Activated CD8-positive, alpha-beta T cell treated with anti-CD3 and anti-CD28 coated beads, Interleukin-2, amount 10 ng/mL, durations not matched to agents 7 days and 5 days (primary cell): ENCODE results near the gene C2CD4D. TPM values are rescaled to one million over a fixed set of nuclear protein-coding genes. Genes with fewer than 3 reads are reported as not detected.
A peak's percentile ranks its signal among the peaks of the same experiment; 100 is the strongest.

Experiments used
- ATAC-seq: fragments of 150-1000 bp; cut with Tn5 transposase; one replicate; pipeline ENCODE4 v1.10.0; 2021; ENCODE audit warnings: moderate library complexity
- CTCF ChIA-PET: fragments of 350-600 bp; sonication (Branson Sonifier 250); formaldehyde crosslinking; loops from one replicate; lab custom pipeline; 2021; ENCODE audit warnings: antibody characterized with exemption; lab: Charles Lee
- POLR2A ChIA-PET: fragments of 350-600 bp; sonication (Branson Sonifier 250); formaldehyde crosslinking; loops from one replicate; lab custom pipeline; 2021; ENCODE audit warnings: antibody characterized with exemption; lab: Charles Lee
- DNase-seq: peaks from one replicate; pipeline ENCODE4 v3.0.0-alpha.2; 2020
- H3K27ac Mint-ChIP-seq: one replicate; pipeline ENCODE4 v1.8.0; 2021; ENCODE audit warnings: mild to moderate bottlenecking, mixed read lengths
- H3K27me3 Mint-ChIP-seq: one replicate; pipeline ENCODE4 v1.8.0; 2021; ENCODE audit warnings: low read depth, mixed read lengths
- H3K36me3 Mint-ChIP-seq: one replicate; pipeline ENCODE4 v1.8.0; 2021; ENCODE audit warnings: low read depth, mixed read lengths
- H3K4me1 Mint-ChIP-seq: one replicate; pipeline ENCODE4 v1.8.0; 2021; ENCODE audit warnings: low read depth, mixed read lengths
- H3K4me3 Mint-ChIP-seq: one replicate; pipeline ENCODE4 v1.8.0; 2021; ENCODE audit warnings: mild to moderate bottlenecking, mixed read lengths
- H3K9me3 Mint-ChIP-seq: one replicate; pipeline ENCODE4 v1.8.0; 2022; ENCODE audit warnings: mixed read lengths; ENCODE audit not compliant: insufficient read depth
- total RNA-seq, 2 experiments: library from RNA; stranded (reverse); gene quantifications; one replicate each; pipeline ENCODE4 v1.2.3, GENCODE V29; 2021

Gene C2CD4D
- total RNA-seq, 2 experiments from 2014 or later, result 0.23 to 0.26 TPM

- ChIA-PET POLR2A (no interaction called here), CTCF (interaction anchor here (0.7 to 2.0 kb wide), 4 partner anchors 70 to 240 kb away, joined by 3 to 12 read pairs (median 6); partner anchors contain the start of gene MRPL9)
- DNase-seq, result no peak
- H3K9me3 Mint-ChIP-seq, result no peaks in the 10 kb centered on the region
- H3K27me3 Mint-ChIP-seq, result peaks cover 3% of the 10 kb centered on the region
- ATAC-seq, result no peak
- no peak overlapping the region for H3K27ac Mint-ChIP-seq
- H3K4me1 Mint-ChIP-seq, result peaks cover 83% of the 10 kb centered on the region
- H3K36me3 Mint-ChIP-seq, result no peaks in the 10 kb centered on the region
- no peak overlapping the region for H3K4me3 Mint-ChIP-seq
Measured at GRCh38 chr1:151833172-151833900, 6.3 kb downstream of the C2CD4D start.

GRCh38 chr1:151832318-151832980 lies 7.2 kb downstream of the C2CD4D start:
- DNase-seq (no peak), ATAC-seq (no peak)
- Mint-ChIP-seq H3K27ac (peak overlapping the region; percentile 20), H3K9me3 (no peaks in the 10 kb centered on the region), H3K36me3 (no peaks in the 10 kb centered on the region), H3K4me1 (peaks cover 85% of the 10 kb centered on the region), H3K27me3 (no peaks in the 10 kb centered on the region), H3K4me3 (no peak overlapping the region)
- CTCF ChIA-PET, result interaction anchor here (0.7 kb wide), 1 partner anchor 239 kb away, joined by 3 read pairs; no protein-coding TSS in a partner anchor
- POLR2A ChIA-PET, result no interaction called here

GRCh38 chr1:151831605-151832004 lies 8.0 kb downstream of the C2CD4D start, which contains the start of gene RORC:
Gene RORC (minus strand): TSS chr1:151831802. CDS start chr1:151831764, 38 bp downstream.
- H3K4me3 Mint-ChIP-seq, result no peak within 1 kb of the TSS
- H3K9me3 Mint-ChIP-seq, result no peaks in the 10 kb centered on the region
- ATAC-seq, result no peak
- H3K27me3 Mint-ChIP-seq, result no peaks in the 10 kb centered on the region
- H3K36me3 Mint-ChIP-seq, result no peaks in the 10 kb centered on the region
- ChIA-PET POLR2A (interaction anchor here (0.8 to 1.0 kb wide), 2 partner anchors 17 to 69 kb away, joined by 3 read pairs; partner anchors contain the start of gene MRPL9), CTCF (interaction anchor here (1.5 kb wide), 1 partner anchor 42 kb away, joined by 6 read pairs; the partner anchor contains the start of gene TDRKH)
- DNase-seq, result no peak
- H3K27ac Mint-ChIP-seq, result peak within 1 kb of the TSS; percentile 66
- H3K4me1 Mint-ChIP-seq, result peaks cover 80% of the 10 kb centered on the region

GRCh38 chr1:151831256-151831591 lies 8.4 kb downstream of the C2CD4D start:
- ATAC-seq, result no peak
- ChIA-PET POLR2A (interaction anchor here (0.8 to 4.0 kb wide), 3 partner anchors 8 to 68 kb away, joined by 3 to 17 read pairs (median 3); partner anchors contain the start of genes C2CD4D and MRPL9), CTCF (interaction anchor here (1.0 to 1.5 kb wide), 4 partner anchors 9 to 74 kb away, joined by 3 to 7 read pairs (median 5); partner anchors contain the start of genes C2CD4D and TDRKH)
- H3K27ac Mint-ChIP-seq, result peak overlapping the region; percentile 66
- DNase-seq, result no peak
- H3K27me3 Mint-ChIP-seq, result no peaks in the 10 kb centered on the region
- H3K9me3 Mint-ChIP-seq, result no peaks in the 10 kb centered on the region
- H3K4me1 Mint-ChIP-seq, result peaks cover 80% of the 10 kb centered on the region
- no peaks in the 10 kb centered on the region for H3K36me3 Mint-ChIP-seq
- no peak overlapping the region for H3K4me3 Mint-ChIP-seq

GRCh38 chr1:151830055-151830454 lies 9.6 kb downstream of the C2CD4D start:
- ChIA-PET CTCF (interaction anchor here (0.6 to 1.5 kb wide), 6 partner anchors 10 to 67 kb away, joined by 3 to 7 read pairs (median 4); partner anchors contain the start of genes C2CD4D, MRPL9 and TDRKH), POLR2A (interaction anchor here (4.0 kb wide), 1 partner anchor 9 kb away, joined by 17 read pairs; the partner anchor contains the start of gene C2CD4D)
- H3K27ac Mint-ChIP-seq, result peak overlapping the region; percentile 76
- DNase-seq (no peak), ATAC-seq (no peak)
- no peak overlapping the region for H3K4me3 Mint-ChIP-seq
- no peaks in the 10 kb centered on the region for H3K9me3 Mint-ChIP-seq
- peaks cover under 1% of the 10 kb centered on the region for H3K27me3 Mint-ChIP-seq
- peaks cover 77% of the 10 kb centered on the region for H3K4me1 Mint-ChIP-seq
- H3K36me3 Mint-ChIP-seq, result no peaks in the 10 kb centered on the region

- ATAC-seq, result no peak
- peaks cover 2% of the 10 kb centered on the region for H3K27me3 Mint-ChIP-seq
- H3K4me1 Mint-ChIP-seq, result peaks cover 72% of the 10 kb centered on the region
- peak overlapping the region; percentile 4 for H3K4me3 Mint-ChIP-seq
- CTCF ChIA-PET, result interaction anchor here (0.9 to 1.4 kb wide), 3 partner anchors 23 to 95 kb away, joined by 3 to 4 read pairs (median 4); partner anchors contain the start of gene MRPL9
- no peaks in the 10 kb centered on the region for H3K9me3 Mint-ChIP-seq
- POLR2A ChIA-PET, result interaction anchor here (0.7 to 4.0 kb wide), 2 partner anchors 10 to 117 kb away, joined by 3 to 17 read pairs; partner anchors contain the start of gene C2CD4D
- no peaks in the 10 kb centered on the region for H3K36me3 Mint-ChIP-seq
- H3K27ac Mint-ChIP-seq, result peak overlapping the region; percentile 76
- DNase-seq, result no peak
Measured at GRCh38 chr1:151829352-151830046, 10.1 kb downstream of the C2CD4D start.

- peaks cover 66% of the 10 kb centered on the region for H3K4me1 Mint-ChIP-seq
- peaks cover 2% of the 10 kb centered on the region for H3K27me3 Mint-ChIP-seq
- H3K9me3 Mint-ChIP-seq, result no peaks in the 10 kb centered on the region
- H3K4me3 Mint-ChIP-seq, result peak overlapping the region; percentile 15
- no peaks in the 10 kb centered on the region for H3K36me3 Mint-ChIP-seq
- no peak for DNase-seq
- peak overlapping the region; percentile 76 for H3K27ac Mint-ChIP-seq
- POLR2A ChIA-PET, result interaction anchor here (0.7 to 4.0 kb wide), 2 partner anchors 10 to 116 kb away, joined by 3 to 17 read pairs; partner anchors contain the start of gene C2CD4D
- peak; percentile 7 for ATAC-seq
- CTCF ChIA-PET, result interaction anchor here (1.1 to 1.6 kb wide), 3 partner anchors 7 to 108 kb away, joined by 3 to 10 read pairs (median 4); partner anchors contain the start of gene RIIAD1
Measured at GRCh38 chr1:151828921-151829320, 10.7 kb downstream of the C2CD4D start.

- ATAC-seq (no peak), DNase-seq (no peak)
- CTCF ChIA-PET, result interaction anchor here (1.1 to 1.6 kb wide), 2 partner anchors 8 to 107 kb away, joined by 3 to 10 read pairs; partner anchors contain the start of gene RIIAD1
- H3K4me1 Mint-ChIP-seq, result peaks cover 57% of the 10 kb centered on the region
- H3K9me3 Mint-ChIP-seq, result no peaks in the 10 kb centered on the region
- peaks cover 2% of the 10 kb centered on the region for H3K27me3 Mint-ChIP-seq
- peak overlapping the region; percentile 15 for H3K4me3 Mint-ChIP-seq
- H3K27ac Mint-ChIP-seq, result peak overlapping the region; percentile 58
- POLR2A ChIA-PET, result interaction anchor here (0.6 to 4.0 kb wide), 3 partner anchors 12 to 368 kb away, joined by 3 to 17 read pairs (median 3); partner anchors contain the start of genes C2CD4D and POGZ
- H3K36me3 Mint-ChIP-seq, result no peaks in the 10 kb centered on the region
Measured at GRCh38 chr1:151827853-151828252, 11.8 kb downstream of the C2CD4D start.

- Mint-ChIP-seq H3K27me3 (peaks cover 2% of the 10 kb centered on the region), H3K27ac (no peak overlapping the region), H3K4me3 (peak overlapping the region; percentile 12), H3K36me3 (no peaks in the 10 kb centered on the region), H3K4me1 (peaks cover 60% of the 10 kb centered on the region), H3K9me3 (no peaks in the 10 kb centered on the region)
- ChIA-PET POLR2A (no interaction called here), CTCF (interaction anchor here (0.8 to 1.0 kb wide), 2 partner anchors 10 to 105 kb away, joined by 3 to 4 read pairs; no protein-coding TSS in a partner anchor)
- ATAC-seq (no peak), DNase-seq (no peak)
Measured at GRCh38 chr1:151825751-151826660, 13.6 kb downstream of the C2CD4D start.

GRCh38 chr1:151825204-151825603 lies 14.4 kb downstream of the C2CD4D start:
- peaks cover 60% of the 10 kb centered on the region for H3K4me1 Mint-ChIP-seq
- ChIA-PET CTCF (interaction anchor here (1.0 kb wide), 1 partner anchor 11 kb away, joined by 4 read pairs; no protein-coding TSS in a partner anchor), POLR2A (no interaction called here)
- peak overlapping the region; percentile 12 for H3K4me3 Mint-ChIP-seq
- no peak for ATAC-seq
- DNase-seq, result no peak
- peaks cover 2% of the 10 kb centered on the region for H3K27me3 Mint-ChIP-seq
- no peak overlapping the region for H3K27ac Mint-ChIP-seq
- H3K9me3 Mint-ChIP-seq, result no peaks in the 10 kb centered on the region
- no peaks in the 10 kb centered on the region for H3K36me3 Mint-ChIP-seq
